PC-3 (cell line): ENCODE data around the gene KIF5A. TPM values are rescaled to one million over a fixed set of nuclear protein-coding genes. Genes with fewer than 3 reads are reported as not detected.

Experiments used
- ATAC-seq: fragments of 200-7000 bp; cut with Tn5 transposase; 2 replicates; pipeline ENCODE4 v1.9.1; 2020; ENCODE audit warnings: mild to moderate bottlenecking, moderate library complexity
- BruUV-seq: library from RNA; stranded (reverse); fragments of 400-500 nt; replicated peaks from 2 replicates; lab custom pipeline; 2021; lab: Mats Ljungman, UMichigan
- CTCF ChIA-PET: fragments of 300-600 bp; sonication (Branson Sonifier 250); formaldehyde crosslinking; loops from one replicate; lab custom pipeline; 2022; ENCODE audit warnings: antibody characterized with exemption; lab: Charles Lee
- POLR2A ChIA-PET: fragments of 300-600 bp; sonication (Branson Sonifier 250); formaldehyde crosslinking; loops from one replicate; lab custom pipeline; 2022; ENCODE audit warnings: antibody characterized with exemption; ENCODE audit not compliant: unreplicated experiment; lab: Charles Lee
- DNase-seq: peaks from one replicate; pipeline ENCODE4 v3.0.0-alpha.2; 2015
- H2AFZ ChIP-seq: fragments of 300-600 bp; sonication (generic); 2 replicates; pipeline ENCODE4 v1.6.0; 2016; ENCODE audit warnings: antibody characterized with exemption, low read length
- H3F3A ChIP-seq: fragments of 300-600 bp; sonication (generic); one replicate; pipeline ENCODE4 v1.6.0; 2017; ENCODE audit warnings: antibody characterized with exemption, low read length, control low read depth, mild to moderate bottlenecking; ENCODE audit not compliant: unreplicated experiment
- H3K27ac ChIP-seq: fragments of 300-600 bp; sonication (generic); 2 replicates; pipeline ENCODE4 v1.5.1; 2016; ENCODE audit warnings: mild to moderate bottlenecking, low read length
- H3K27me3 ChIP-seq: fragments of 300-600 bp; sonication (generic); 2 replicates; pipeline ENCODE4 v1.6.1; 2016; ENCODE audit warnings: low read length, mixed read lengths
- H3K36me3 ChIP-seq: fragments of 300-600 bp; sonication (generic); 2 replicates; pipeline ENCODE4 v1.6.1; 2016; ENCODE audit warnings: low read depth, mixed run types, low read length, mixed read lengths
- H3K4me1 ChIP-seq: fragments of 300-600 bp; sonication (generic); 2 replicates; pipeline ENCODE4 v1.5.1; 2016; ENCODE audit warnings: low read length; ENCODE audit not compliant: insufficient read depth
- H3K4me2 ChIP-seq: fragments of 300-600 bp; sonication (generic); 2 replicates; pipeline ENCODE4 v1.6.0; 2016; ENCODE audit warnings: low read length
- H3K4me3 ChIP-seq: fragments of 300-600 bp; sonication (generic); 2 replicates; pipeline ENCODE4 v1.5.1; 2016; ENCODE audit warnings: mild to moderate bottlenecking, low read length, mixed read lengths
- H3K79me2 ChIP-seq: fragments of 300-600 bp; sonication (generic); 2 replicates; pipeline ENCODE4 v1.6.1; 2017; ENCODE audit warnings: low read length, mixed read lengths
- H3K9ac ChIP-seq: fragments of 300-600 bp; sonication (generic); 2 replicates; pipeline ENCODE4 v1.6.0; 2016; ENCODE audit warnings: mild to moderate bottlenecking, low read length
- H3K9me2 ChIP-seq: fragments of 300-600 bp; sonication (generic); replicated peaks from 2 replicates; pipeline ENCODE4 v1.6.1; 2016; ENCODE audit warnings: mixed run types, low read length, mixed read lengths
- H3K9me3 ChIP-seq: fragments of 300-600 bp; sonication (generic); 2 replicates; pipeline ENCODE4 v1.6.1; 2016; ENCODE audit warnings: low read length, mixed read lengths
- H4K20me1 ChIP-seq: fragments of 300-600 bp; sonication (generic); 2 replicates; pipeline ENCODE4 v1.6.1; 2016; ENCODE audit warnings: low read length, mixed read lengths
- EZH2 ChIP-seq: fragments of 300-600 bp; sonication (generic); IDR thresholded peaks from one replicate; pipeline ENCODE4 v1.6.1; 2017; ENCODE audit warnings: antibody characterized with exemption, mild to moderate bottlenecking, low read length; ENCODE audit not compliant: unreplicated experiment
- EZH2phosphoT487 ChIP-seq: fragments of 300-600 bp; sonication (generic); IDR thresholded peaks from 2 replicates; pipeline ENCODE4 v1.6.1; 2018; ENCODE audit warnings: mild to moderate bottlenecking, antibody characterized with exemption, low read length, borderline replicate concordance
- intact Hi-C: fragments of 100-400 bp; cut with micrococcal nuclease; formaldehyde crosslinking; loops from 2 replicates; pipeline ENCODE4 v1.9.0; 2023
- total RNA-seq: library from RNA; depleted of rRNA; stranded (reverse); fragments of >200 nt; gene quantifications from 2 replicates; pipeline ENCODE4 v1.2.3, GENCODE V29; 2014
- TF ChIP-seq, protein P1 (sequence below): fragments of 300-600 bp; sonication (generic); conservative IDR thresholded peaks from 2 replicates; pipeline ENCODE4 v1.5.1; 2017; ENCODE audit warnings: antibody characterized with exemption, low read depth, mild to moderate bottlenecking, low read length

KIF5A gene
- total RNA-seq, 1 experiment from 2014 or later = not detected

DNA sequence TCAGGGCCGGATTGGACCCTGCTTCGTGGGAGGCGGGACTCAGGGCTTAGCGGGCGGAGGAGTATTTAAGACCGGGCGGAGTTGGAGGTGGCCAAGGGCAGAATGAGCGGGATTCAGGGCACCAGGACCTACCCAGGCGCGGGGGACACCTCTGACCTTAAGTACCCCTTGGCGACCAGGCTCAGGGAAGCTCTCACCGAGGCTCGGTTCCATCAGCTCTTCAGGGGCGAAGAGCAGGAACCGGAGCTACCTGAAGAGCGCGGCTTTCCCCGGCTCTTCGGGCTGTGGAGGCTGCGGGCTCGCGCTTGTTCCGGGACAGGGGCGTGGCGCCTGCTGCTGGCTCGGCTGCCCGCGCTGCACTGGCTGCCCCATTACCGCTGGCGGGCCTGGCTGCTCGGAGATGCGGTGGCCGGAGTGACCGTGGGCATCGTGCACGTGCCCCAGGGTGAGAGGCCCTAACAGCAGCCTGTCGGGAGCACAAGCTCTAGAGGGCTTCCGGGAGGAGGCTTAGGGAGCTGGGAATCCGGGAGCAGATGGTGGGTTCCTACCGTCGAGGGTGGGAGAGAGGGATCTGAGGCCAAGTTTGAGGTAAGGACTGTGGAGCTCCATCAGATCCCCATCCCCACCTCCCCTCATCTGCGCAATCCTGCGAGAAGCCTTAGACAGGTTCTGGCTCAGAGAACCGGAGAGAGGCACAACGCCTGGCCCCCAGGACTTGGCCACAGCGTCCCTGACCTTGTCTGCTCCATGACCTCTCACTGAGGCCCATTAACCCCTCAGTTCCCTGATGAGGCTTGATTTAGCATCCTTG is 69.8 kb downstream of the KIF5A start:
- Histone ChIP-seq H3K27me3 (peaks cover 15% of the 10 kb centered on the region), H3K36me3 (no peaks in the 10 kb centered on the region), H4K20me1 (no peaks in the 10 kb centered on the region), H3K9me2 (no peaks in the 10 kb centered on the region), H3K4me1 (no peaks in the 10 kb centered on the region), H3K4me3 (no peak overlapping the region), H2AFZ (no peak overlapping the region), H3K4me2 (no peak overlapping the region), H3K27ac (no peak overlapping the region), H3K9ac (no peak overlapping the region), H3K9me3 (no peaks in the 10 kb centered on the region), H3K79me2 (no peaks in the 10 kb centered on the region), H3F3A (no peaks in the 10 kb centered on the region)
- POLR2A ChIA-PET = no interaction called here
- TF ChIP-seq EZH2phosphoT487 = no peak
- TF ChIP-seq EZH2 = no peak
- TF ChIP-seq, protein P1, sequence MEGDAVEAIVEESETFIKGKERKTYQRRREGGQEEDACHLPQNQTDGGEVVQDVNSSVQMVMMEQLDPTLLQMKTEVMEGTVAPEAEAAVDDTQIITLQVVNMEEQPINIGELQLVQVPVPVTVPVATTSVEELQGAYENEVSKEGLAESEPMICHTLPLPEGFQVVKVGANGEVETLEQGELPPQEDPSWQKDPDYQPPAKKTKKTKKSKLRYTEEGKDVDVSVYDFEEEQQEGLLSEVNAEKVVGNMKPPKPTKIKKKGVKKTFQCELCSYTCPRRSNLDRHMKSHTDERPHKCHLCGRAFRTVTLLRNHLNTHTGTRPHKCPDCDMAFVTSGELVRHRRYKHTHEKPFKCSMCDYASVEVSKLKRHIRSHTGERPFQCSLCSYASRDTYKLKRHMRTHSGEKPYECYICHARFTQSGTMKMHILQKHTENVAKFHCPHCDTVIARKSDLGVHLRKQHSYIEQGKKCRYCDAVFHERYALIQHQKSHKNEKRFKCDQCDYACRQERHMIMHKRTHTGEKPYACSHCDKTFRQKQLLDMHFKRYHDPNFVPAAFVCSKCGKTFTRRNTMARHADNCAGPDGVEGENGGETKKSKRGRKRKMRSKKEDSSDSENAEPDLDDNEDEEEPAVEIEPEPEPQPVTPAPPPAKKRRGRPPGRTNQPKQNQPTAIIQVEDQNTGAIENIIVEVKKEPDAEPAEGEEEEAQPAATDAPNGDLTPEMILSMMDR = no peak
- ATAC-seq = no peak
- no TSS peak for BruUV-seq
- intact Hi-C loops = no loop called here
- CTCF ChIA-PET = no interaction called here
- no peak for DNase-seq

DNA sequence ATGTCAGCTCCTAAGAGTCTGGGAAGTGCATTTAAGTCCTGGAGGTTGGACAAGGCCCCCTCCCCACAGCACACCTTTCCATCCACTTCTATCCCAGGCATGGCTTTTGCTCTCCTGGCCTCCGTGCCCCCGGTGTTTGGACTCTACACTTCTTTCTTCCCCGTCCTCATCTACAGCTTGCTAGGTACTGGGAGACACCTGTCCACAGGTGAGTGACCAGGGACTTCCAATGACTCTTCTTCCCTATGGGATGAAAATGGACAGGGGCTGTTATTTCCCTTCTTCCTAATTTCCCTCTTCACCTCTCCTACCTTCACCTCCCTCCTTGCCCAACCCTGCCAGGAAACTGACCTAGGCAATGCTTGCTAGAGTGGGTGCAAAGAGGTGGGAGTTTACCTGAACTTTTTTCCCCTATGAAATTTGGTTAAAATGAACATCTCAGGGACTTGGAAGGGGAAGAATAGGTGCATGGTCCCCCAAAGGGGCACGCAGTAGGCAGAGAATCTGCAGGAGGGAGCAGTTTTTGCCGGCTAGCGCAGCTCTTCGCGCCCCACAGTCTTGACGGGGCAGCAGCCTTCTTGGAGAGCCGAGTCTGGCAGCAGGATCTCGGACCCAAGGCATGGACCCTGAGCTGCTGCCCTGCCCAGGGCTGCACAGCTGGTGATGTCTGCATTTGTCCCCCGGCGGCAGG is 70.5 kb downstream of the KIF5A start:
- H3K4me3 ChIP-seq = no peak overlapping the region
- H3K9me3 ChIP-seq = no peaks in the 10 kb centered on the region
- intact Hi-C loops = no loop called here
- no peak overlapping the region for H2AFZ ChIP-seq
- H3K4me1 ChIP-seq = no peaks in the 10 kb centered on the region
- DNase-seq = no peak
- H3K36me3 ChIP-seq = no peaks in the 10 kb centered on the region
- H3F3A ChIP-seq = no peaks in the 10 kb centered on the region
- CTCF ChIA-PET = interaction anchor here (0.6 to 0.8 kb wide), 2 partner anchors 28 to 35 kb away, joined by 3 to 4 read pairs; no protein-coding TSS in a partner anchor
- H3K79me2 ChIP-seq = no peaks in the 10 kb centered on the region
- H3K4me2 ChIP-seq = no peak overlapping the region
- no peak overlapping the region for H3K9ac ChIP-seq
- POLR2A ChIA-PET = no interaction called here
- TF ChIP-seq, protein P1 = no peak
- no peaks in the 10 kb centered on the region for H4K20me1 ChIP-seq
- BruUV-seq = no TSS peak
- peaks cover 15% of the 10 kb centered on the region for H3K27me3 ChIP-seq
- H3K9me2 ChIP-seq = no peaks in the 10 kb centered on the region
- no peak for ATAC-seq
- no peak overlapping the region for H3K27ac ChIP-seq
